ENCODE results near the gene ONECUT2.

The ONECUT2 gene

DNA sequence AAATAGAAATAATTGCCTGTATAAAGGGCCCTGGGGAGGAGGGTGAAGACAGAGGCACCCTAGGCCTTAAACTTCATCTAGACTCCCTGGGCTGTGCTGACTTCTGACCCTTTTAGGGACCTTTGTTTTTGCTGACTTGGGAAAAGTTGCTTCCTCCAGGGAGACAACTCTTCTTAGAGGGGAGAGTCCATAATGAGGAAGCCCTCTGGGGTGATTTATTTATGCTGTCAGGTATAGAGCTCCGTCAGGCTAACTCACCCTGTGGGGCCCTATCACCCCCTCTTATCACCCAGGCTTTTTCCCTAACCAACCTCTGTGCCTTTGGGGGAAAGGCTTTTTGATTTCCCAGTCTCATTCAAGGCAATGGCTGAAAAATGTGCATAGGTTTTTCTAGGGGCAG, 8.1 kb downstream of the ONECUT2 start:
- TF ChIP-seq, protein P1, sequence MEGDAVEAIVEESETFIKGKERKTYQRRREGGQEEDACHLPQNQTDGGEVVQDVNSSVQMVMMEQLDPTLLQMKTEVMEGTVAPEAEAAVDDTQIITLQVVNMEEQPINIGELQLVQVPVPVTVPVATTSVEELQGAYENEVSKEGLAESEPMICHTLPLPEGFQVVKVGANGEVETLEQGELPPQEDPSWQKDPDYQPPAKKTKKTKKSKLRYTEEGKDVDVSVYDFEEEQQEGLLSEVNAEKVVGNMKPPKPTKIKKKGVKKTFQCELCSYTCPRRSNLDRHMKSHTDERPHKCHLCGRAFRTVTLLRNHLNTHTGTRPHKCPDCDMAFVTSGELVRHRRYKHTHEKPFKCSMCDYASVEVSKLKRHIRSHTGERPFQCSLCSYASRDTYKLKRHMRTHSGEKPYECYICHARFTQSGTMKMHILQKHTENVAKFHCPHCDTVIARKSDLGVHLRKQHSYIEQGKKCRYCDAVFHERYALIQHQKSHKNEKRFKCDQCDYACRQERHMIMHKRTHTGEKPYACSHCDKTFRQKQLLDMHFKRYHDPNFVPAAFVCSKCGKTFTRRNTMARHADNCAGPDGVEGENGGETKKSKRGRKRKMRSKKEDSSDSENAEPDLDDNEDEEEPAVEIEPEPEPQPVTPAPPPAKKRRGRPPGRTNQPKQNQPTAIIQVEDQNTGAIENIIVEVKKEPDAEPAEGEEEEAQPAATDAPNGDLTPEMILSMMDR (IDR thresholded peaks at IDR 0.05; ENCODE audit: low read depth, low read length), result no peak
- DNase-seq (ENCODE audit: extremely low read depth, low read depth), result no peak

DNA sequence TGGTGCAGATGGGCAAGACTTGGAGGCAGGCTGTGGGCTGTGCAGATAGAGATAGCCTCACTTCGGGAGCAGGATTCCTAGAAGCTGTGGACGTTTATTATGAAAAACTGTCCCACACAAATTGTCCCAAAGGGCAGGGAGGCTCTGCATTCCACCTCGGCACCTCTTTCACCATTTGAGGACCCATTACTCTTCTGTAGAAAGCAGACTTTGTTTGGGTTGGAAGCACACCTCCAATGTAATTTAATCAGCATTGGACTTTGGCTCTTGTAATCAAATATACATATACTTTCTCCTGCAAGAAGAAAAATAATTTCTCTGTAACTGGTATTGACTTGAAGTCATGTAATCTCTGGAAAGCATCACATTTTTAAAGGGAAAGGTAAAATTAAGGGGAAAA, 8.5 kb downstream of the ONECUT2 start:
- no peak for DNase-seq (ENCODE audit: extremely low read depth, low read depth)
- TF ChIP-seq, protein P1 (IDR thresholded peaks at IDR 0.05; ENCODE audit: low read depth, low read length), result no peak

DNA sequence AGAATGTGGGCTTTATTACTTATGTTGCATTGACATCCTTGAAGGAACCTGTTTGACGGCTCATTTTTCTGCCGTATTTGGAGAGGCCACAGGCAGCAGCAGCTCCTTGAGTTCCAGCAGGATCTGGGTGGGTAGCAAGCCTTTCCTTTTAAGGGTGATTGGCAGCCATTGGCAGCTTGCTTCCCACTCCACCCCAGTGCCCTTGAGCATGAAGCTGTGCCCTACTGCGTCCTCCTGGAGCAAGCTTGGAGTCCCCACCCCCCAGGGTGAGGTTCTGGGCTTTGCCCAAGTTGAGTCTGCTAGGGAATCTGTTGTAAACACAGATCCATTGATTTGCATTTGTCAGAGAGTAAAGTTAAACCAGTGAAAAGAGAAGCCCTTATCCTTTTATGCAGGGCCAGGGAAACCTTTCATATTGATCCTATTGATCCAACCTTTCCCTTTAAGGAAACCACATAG, 9.2 kb downstream of the ONECUT2 start:
- no peak for DNase-seq (ENCODE audit: extremely low read depth, low read depth)

DNA sequence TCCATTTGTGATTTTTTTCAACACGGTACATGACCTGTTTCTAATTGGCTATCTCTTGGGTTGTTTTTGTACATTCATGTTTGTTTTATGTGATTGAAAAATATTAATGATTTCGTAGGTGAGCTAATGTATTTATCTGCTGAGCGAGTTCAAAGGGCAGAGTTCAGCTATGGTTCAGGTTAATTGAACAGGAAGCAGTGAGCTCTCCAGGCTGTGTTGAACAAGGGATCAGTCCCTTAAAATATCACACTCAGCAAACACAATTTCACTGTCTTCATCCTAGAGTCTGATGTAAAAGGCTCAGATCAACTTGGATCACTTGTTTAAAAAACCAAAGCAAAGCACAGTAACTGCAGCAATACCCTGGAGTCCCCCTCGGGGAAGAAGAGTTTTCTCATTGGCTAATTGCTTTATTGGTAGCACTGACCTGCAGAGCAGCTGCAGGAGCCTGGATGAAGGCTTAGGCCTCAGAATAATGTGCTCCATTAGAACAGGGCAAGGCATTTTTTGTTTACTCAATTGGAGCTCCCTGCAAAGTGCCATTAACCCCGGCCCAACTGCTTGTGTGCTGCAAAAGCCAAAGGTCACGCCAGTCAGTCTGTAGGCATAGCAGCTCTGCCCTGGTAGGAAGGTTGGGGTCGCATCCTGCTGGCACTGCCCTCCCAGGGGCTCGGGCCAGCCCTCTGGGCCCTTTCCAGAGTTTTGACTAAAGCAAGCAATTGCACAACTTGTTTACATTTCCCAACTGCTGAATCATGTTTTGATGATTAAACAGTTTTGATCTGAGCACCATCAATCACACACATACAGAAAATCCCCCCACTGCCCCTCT, 10.5 kb downstream of the ONECUT2 start:
- TF ChIP-seq, protein P1 (IDR thresholded peaks at IDR 0.05; ENCODE audit: low read depth, low read length), result no peak
- no peak for DNase-seq (ENCODE audit: extremely low read depth, low read depth)

More for the DNA sequence above, 9.2 kb downstream of the ONECUT2 start:
- TF ChIP-seq, protein P1 (IDR thresholded peaks at IDR 0.05; ENCODE audit: low read depth, low read length), result no peak

DNA sequence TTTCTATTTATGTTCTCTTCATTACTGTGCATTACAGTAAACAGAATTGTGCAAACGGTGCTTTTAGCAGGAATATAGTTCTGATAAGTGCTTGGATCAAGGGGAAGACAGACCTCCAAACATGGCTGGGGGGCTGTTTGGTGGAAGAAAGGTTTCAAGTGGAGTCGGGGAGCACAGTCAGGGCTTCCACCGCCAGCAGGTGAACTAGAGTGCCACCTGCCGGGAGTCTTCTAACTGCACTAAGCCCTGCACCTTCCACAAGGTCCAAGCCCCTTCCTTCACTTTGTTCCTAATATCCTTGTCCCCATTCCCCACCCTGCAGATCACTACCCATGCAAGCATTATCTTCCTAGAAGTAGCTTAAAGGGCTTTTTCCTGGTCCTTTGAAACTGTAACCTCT, 11.1 kb downstream of the ONECUT2 start:
- TF ChIP-seq, protein P1 (IDR thresholded peaks at IDR 0.05; ENCODE audit: low read depth, low read length), result peak; percentile 24
- DNase-seq (ENCODE audit: extremely low read depth, low read depth), result no peak

DNA sequence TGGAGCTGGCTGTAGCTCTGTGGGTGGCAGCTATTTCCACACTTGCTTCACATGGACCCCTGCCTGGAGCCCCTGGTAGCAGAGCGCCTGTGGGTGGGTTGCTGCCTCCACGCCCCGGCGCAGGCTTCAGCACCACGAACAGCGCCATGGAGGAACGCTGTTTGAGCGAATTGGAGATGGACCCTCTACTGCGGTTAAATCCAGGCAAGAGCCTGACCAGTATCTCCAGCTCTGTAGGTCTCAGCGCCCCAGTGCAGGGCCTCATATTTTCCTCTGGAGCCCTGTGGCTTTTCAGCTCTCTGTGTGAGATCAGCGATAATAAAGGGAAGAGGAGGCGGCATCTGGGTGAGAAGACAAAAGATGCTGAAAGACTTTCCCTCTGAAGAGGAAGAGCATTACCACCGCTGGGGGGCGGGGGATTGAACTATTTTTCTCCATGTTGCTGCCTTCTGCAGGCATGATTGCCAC, 12.0 kb downstream of the ONECUT2 start:
- DNase-seq (ENCODE audit: extremely low read depth, low read depth), result no peak

More for the DNA sequence above, 12.0 kb downstream of the ONECUT2 start:
- TF ChIP-seq, protein P1 (IDR thresholded peaks at IDR 0.05; ENCODE audit: low read depth, low read length), result no peak

Measured in AG09319 (cell line).